GM18505 (cell line): ENCODE results near the gene SVBP.

Experiments
- ATAC-seq: cut with Tn5 transposase; IDR thresholded peaks from one replicate; pipeline ENCODE4 v1.9.1; 2021; ENCODE audit not compliant: unreplicated experiment
- POLR2A ChIP-seq: IDR thresholded peaks from 4 replicates; pipeline ENCODE4 v1.6.1; 2011; ENCODE audit warnings: borderline replicate concordance; ENCODE audit not compliant: insufficient read depth, insufficient read length; ENCODE audit errors: extremely low read depth

The SVBP gene

GRCh38 chr1:42847111-42847595, 30.0 kb upstream of the SVBP start:
- ATAC-seq = peak; percentile 6
- TF ChIP-seq POLR2A = no peak

GRCh38 chr1:42846257-42847110, 29.3 kb upstream of the SVBP start, which contains the start of gene ZNF691:
ZNF691 (plus strand) TSS chr1:42846613; CDS start chr1:42849659, 3,046 bp downstream.
- TF ChIP-seq POLR2A = peak; percentile 80
- peak; percentile 85 for ATAC-seq

- ATAC-seq = no peak
These were observed 28.7 kb upstream of the SVBP start for GRCh38 chr1:42845866-42846256.

GRCh38 chr1:42845193-42845592, 28.0 kb upstream of the SVBP start:
- TF ChIP-seq POLR2A = no peak
- no peak for ATAC-seq

More at GRCh38 chr1:42845866-42846256, 28.7 kb upstream of the SVBP start:
- TF ChIP-seq POLR2A = no peak

- ATAC-seq = no peak
- TF ChIP-seq POLR2A = no peak
These were observed 27.5 kb upstream of the SVBP start for GRCh38 chr1:42844592-42845140.

GRCh38 chr1:42841440-42842147, 24.4 kb upstream of the SVBP start:
- TF ChIP-seq POLR2A = no peak
- no peak for ATAC-seq

GRCh38 chr1:42841010-42841409, 23.8 kb upstream of the SVBP start:
- no peak for ATAC-seq
- TF ChIP-seq POLR2A = no peak

GRCh38 chr1:42838482-42839190, 21.4 kb upstream of the SVBP start:
- TF ChIP-seq POLR2A = no peak
- ATAC-seq = no peak

- ATAC-seq = no peak
- TF ChIP-seq POLR2A = no peak
These were observed 20.5 kb upstream of the SVBP start for GRCh38 chr1:42837709-42838108.

- ATAC-seq = no peak
- no peak for TF ChIP-seq POLR2A
These were observed 18.2 kb upstream of the SVBP start for GRCh38 chr1:42835422-42835821.

GRCh38 chr1:42834803-42835202, 17.6 kb upstream of the SVBP start:
- no peak for ATAC-seq
- no peak for TF ChIP-seq POLR2A

GRCh38 chr1:42833981-42834380, 16.8 kb upstream of the SVBP start:
- TF ChIP-seq POLR2A = no peak
- no peak for ATAC-seq

- TF ChIP-seq POLR2A = no peak
- ATAC-seq = no peak
These were observed 15.5 kb upstream of the SVBP start for GRCh38 chr1:42832641-42833240.

- no peak for TF ChIP-seq POLR2A
- ATAC-seq = no peak
These were observed 14.1 kb upstream of the SVBP start for GRCh38 chr1:42831273-42831672.
